ENCODE measurements around the gene CXCL16.

The CXCL16 gene

GRCh38 chr17:4739122-4740024, at the start of gene CXCL16, which contains the start of gene ZMYND15:
Gene CXCL16, minus strand, starts transcription at chr17:4739928. Its CDS starts 589 bp downstream, at chr17:4739339.
Gene ZMYND15, plus strand, starts transcription at chr17:4739833. Its CDS starts 716 bp downstream, at chr17:4740549.
- no peak for DNase-seq (ENCODE audit: low read depth)

GRCh38 chr17:4788807-4789700, 49.3 kb upstream of the CXCL16 start, which contains the start of gene GLTPD2:
Gene GLTPD2, plus strand, starts transcription at chr17:4788964. Its CDS starts 48 bp downstream, at chr17:4789012.
- no peak for DNase-seq (ENCODE audit: low read depth)

- no peak for DNase-seq (ENCODE audit: low read depth)
These were observed 48.6 kb upstream of the CXCL16 start for GRCh38 chr17:4788159-4788806.

GRCh38 chr17:4786516-4786915, 46.8 kb upstream of the CXCL16 start:
- no peak for DNase-seq (ENCODE audit: low read depth)

- no peak for DNase-seq (ENCODE audit: low read depth)
These were observed 46.4 kb upstream of the CXCL16 start, which contains the start of gene VMO1 for GRCh38 chr17:4786106-4786511. Gene VMO1, minus strand, starts transcription at chr17:4786364. Its CDS starts 12 bp downstream, at chr17:4786352.

GRCh38 chr17:4785311-4786105, 45.8 kb upstream of the CXCL16 start:
- no peak for DNase-seq (ENCODE audit: low read depth)

GRCh38 chr17:4782652-4783051, 42.9 kb upstream of the CXCL16 start:
- DNase-seq (ENCODE audit: low read depth): no peak

GRCh38 chr17:4780325-4780955, 40.7 kb upstream of the CXCL16 start:
- DNase-seq (ENCODE audit: low read depth): no peak

- no peak for DNase-seq (ENCODE audit: low read depth)
These were observed 38.4 kb upstream of the CXCL16 start for GRCh38 chr17:4777969-4778760.

- DNase-seq (ENCODE audit: low read depth): no peak
These were observed 32.5 kb upstream of the CXCL16 start for GRCh38 chr17:4772235-4772613.

- no peak for DNase-seq (ENCODE audit: low read depth)
These were observed 31.9 kb upstream of the CXCL16 start, which contains the start of gene TM4SF5 for GRCh38 chr17:4771519-4772234. Gene TM4SF5, plus strand, starts transcription at chr17:4771886. Its CDS starts 37 bp downstream, at chr17:4771923.

GRCh38 chr17:4769628-4770027, 29.9 kb upstream of the CXCL16 start:
- no peak for DNase-seq (ENCODE audit: low read depth)

GRCh38 chr17:4768298-4768697, 28.6 kb upstream of the CXCL16 start:
- DNase-seq (ENCODE audit: low read depth): no peak

GRCh38 chr17:4766723-4767122, 27.0 kb upstream of the CXCL16 start:
- no peak for DNase-seq (ENCODE audit: low read depth)

- DNase-seq (ENCODE audit: low read depth): no peak
These were observed 26.5 kb upstream of the CXCL16 start for GRCh38 chr17:4766201-4766600.

- no peak for DNase-seq (ENCODE audit: low read depth)
These were observed 24.9 kb upstream of the CXCL16 start for GRCh38 chr17:4764595-4764994.

GRCh38 chr17:4759776-4760236, 20.1 kb upstream of the CXCL16 start:
- DNase-seq (ENCODE audit: low read depth): no peak

GRCh38 chr17:4753392-4753791, 13.7 kb upstream of the CXCL16 start:
- DNase-seq (ENCODE audit: low read depth): no peak

GRCh38 chr17:4751932-4752331, 12.2 kb upstream of the CXCL16 start:
- no peak for DNase-seq (ENCODE audit: low read depth)

Data from non-pigmented ciliary epithelial cell (primary cell).